Left forelimb (tissue), 1 donor: ENCODE data around the gene FOXJ3.

Source experiments
- DNase-seq: peaks from one replicate; pipeline ENCODE4 v3.0.0-alpha.2; 2018; ENCODE audit warnings: low spot score

FOXJ3 gene

DNA sequence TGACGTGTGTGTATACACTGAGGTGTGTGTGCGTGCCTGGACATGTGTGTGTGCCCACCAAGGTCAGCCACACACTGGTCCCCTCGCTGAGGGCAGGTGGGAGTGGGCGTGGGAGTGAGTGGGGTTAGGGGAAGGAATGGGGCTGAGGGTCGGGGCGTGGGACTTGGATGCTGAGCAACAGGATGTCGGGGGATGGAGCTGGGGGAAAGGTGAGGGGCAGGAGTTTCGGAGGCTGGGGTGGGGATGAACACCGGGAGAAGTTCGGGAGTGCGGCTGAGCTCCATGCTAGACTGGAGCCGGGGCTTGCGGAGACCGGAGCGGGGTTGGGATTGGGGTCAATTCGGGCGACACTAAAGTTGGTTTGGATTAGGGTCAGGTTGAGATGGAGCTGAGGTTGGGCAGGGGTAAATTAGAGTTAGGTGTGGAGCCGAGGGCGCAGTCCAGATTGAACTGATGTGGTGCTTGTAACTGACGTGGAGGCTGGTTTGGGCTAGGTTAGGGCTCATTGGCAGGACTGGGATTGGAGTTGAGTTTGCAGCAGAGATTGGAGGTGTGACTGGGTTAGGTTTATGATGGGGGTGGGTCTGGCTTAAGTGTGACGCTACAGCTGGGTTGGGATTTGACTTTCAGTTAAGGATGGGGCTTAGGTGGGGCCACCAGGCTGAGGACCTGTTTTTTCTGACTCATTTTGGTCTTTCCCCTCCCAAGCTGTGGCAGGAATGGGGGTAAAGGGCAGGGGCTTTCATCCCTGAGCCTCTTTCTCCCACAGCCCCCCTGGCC lies 167.2 kb downstream of the FOXJ3 start:
- no peak for DNase-seq

DNA sequence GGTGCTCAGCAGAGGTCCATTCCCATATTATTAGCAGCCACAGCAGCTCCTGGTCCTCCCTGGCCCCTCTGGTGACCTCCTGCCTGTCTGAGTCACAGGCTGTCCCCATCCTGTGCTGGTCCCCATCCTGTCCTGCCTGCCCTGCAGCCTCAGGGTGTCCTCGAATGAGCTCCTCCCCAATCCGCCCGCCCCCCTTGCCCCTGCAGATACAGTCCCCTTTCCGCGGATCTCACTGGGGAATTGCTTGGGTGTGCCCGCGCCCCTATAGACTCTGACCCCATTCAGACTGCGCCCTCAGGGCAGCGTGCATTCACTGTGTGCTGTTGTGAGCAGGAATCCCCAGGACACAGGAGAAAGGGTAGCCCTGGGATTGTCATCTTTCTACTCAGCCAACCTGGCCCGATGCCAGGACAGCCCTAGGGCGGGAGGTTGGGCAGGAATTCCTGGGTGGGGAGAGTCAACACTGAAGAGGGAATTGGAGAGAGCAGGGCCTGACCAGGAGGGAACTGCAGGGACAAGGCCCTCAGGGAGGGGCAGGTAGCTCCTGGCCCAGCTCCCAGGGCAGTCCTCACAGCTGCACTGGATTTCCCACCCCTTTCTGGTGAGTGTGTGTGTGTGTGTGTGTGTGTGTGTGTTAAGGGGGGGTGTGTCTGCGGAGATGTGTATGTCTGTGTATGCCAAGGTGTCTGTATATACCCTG lies 169.4 kb downstream of the FOXJ3 start:
- no peak for DNase-seq

DNA sequence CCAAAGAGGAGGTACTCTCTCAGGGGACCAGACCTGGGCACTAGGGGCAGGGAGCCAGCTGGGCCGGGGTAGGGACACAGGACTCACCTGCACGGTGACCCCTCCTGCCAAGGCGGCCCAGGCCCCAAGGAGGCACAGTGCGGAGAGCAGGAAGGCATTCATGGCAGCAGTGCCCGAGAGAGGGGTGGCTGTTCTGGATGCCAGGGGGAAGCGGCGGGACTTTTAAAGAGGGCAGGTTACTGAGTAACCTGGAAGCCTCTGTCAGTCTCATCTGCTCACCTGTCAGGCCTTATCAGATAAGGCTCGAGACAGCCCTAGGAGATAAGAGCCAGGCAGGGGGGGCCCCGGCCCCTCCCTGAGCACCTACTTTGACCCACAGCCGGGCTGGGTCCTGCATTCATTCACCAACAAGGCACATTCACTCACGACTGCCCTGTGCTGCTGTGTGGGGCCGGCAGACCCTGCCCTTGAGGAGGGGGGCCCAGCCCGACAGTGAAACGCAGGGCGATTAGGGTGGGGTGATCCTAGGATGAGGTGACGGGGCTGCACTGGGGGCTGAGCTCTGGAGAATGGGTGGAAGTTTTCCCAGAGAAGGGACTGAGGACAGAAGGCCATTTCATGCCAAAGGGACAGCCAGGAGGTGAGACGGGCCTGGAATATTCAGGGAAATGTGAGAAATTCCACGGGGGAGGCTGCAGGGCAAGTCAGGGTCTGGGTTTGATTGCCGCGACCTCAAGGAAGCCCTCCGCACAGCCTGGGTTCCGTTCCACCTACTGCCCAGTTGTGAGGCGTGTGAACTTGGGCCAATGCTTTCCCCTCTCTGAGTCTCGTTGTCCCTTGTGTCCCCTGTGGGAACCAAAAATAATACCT lies 170.2 kb downstream of the FOXJ3 start, which contains the start of gene GUCA2A:
Gene GUCA2A, minus strand, starts transcription at position 195 of the 870 bp plus-strand sequence. Its CDS starts 33 bp downstream, at position 162.
- DNase-seq: no peak

DNA sequence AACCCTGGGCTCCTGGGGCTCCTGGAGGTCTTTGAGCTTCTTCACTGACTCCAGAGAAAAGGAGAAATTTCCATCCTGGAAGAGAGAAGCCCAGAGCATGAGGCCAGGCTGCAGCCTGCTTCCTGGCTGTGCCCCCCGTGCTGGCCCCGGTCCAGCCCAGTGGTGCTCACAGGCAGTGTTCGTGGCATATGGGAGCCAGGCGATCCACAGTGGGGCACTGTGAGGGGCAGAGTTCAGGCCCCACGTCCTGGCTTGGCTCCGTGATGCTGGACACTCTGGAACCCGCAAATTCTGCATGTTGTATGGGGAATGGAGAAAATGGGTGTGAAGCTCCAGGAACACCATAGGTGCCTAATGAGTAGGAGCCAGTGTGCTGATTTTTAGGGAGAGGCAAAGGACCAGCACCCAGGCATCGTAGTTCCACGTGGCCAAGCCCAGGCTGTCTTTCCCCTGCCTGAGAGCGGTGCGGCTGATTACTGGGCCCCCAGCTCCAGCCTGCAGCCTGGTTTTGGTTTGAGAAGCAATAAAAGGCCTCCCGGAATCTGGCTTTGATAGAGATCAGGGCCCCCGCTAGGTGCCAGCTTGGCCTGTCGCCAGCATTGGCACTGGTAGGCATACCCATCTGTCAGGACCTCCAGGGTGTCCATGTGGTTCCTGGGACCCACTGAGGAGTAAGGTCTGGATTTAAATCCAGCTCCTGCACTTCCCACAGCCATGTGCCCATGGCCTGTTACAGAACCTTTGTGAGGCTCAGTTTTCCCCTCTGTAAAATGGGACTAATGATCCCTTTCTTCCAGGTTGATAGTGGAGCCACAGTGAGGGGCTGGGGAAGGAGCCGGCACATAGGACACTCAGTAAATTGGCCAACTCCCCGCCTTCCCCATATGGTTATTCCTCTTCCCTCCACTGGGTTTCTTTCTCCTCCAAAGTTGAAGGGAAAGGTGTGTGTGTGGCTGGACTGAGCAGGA lies 171.2 kb downstream of the FOXJ3 start:
- DNase-seq: no peak

DNA sequence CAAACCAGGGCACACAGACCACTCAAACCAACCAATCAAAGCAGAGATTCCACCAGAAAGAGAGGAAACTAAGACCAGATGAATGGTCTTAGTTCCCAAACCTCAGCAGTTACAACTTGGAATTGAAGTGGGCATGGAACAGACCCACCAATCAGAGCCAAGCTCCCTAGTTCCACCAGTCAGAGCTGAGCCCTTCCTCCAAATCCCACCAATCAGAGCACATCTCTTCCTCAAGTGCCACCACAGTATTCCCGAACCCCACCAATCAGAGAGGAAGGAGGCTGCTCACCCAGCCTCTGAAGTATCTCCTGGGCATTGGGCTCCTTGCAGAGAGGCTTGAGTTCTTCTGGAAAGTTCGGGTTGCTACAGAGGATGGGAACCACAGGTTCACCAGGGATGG lies 171.9 kb downstream of the FOXJ3 start:
- no peak for DNase-seq

DNA sequence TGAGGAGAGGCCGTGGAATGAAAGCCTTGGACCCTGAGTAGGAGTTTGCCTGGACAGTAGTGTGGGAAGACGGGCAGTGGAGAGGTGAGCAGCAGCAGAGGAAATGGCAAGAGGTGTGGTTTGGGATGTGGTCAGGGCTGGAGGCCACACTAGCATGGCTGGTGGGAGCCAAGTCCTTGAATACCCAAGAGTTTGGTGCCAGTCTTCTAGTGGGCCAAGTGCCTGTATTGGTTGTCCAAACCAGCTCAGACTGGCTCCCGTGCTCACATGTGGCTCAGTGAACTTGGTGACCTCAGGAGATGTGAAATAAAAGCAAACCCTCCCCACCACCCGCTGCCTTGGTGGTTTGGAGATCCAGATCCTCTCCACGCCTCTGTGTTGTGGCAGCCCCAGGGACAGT lies 172.9 kb downstream of the FOXJ3 start:
- DNase-seq: no peak

DNA sequence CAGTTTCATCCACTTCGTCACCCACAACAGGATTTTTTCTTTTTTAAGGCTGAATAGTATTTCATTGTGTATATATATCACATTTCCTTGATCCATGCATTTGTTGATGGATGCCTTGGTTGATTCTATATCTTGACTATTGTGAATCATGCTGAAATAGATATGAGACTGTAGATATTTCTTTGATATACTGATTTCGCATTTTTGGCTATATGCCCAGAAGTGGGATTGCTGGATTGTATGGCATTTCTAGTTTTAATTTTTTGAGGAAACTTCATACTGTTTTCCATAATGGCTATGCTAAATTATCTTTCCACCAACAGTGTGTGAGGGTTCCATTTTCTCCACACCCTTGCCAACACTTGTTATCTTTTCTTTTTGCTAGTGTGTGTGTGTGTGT lies 176.8 kb downstream of the FOXJ3 start:
- no peak for DNase-seq

DNA sequence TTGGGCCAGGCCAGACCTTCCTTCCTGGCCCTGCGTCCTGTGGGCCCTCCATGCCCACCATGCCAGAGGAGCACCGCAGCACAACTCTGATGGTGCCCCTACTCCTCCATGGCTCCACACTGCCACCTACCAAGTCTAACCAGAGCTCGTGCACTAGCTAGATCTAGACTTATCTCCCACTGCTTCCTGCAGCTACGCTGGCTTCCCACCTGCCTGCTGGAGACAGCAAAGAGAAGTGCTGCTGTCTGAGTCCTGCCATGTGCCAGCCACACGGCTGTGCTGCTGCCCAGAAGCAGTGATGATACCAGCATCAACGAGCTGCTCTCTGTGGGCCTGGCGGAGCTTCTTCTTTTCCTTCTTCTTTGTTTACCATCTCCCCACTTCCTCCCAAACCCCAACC lies 177.4 kb downstream of the FOXJ3 start:
- no peak for DNase-seq

DNA sequence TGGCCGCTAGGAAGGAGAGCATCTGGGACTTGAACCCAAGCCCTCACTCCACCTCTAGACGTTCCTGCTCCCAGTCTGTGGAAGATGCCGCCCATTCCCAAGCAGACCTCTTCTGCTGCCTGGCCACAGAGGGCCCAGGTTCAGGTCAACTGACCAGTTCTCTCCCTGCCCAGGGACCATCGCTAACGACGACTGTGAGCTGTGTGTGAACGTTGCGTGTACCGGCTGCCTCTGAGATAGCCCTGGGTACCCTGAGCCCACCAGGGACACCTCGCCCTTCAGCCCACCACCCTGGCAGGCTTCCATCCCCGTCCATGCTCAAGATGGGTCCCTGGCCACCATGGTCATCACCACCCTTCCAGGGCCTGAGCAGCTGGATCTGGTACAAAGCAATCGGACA lies 179.7 kb downstream of the FOXJ3 start:
- no peak for DNase-seq

DNA sequence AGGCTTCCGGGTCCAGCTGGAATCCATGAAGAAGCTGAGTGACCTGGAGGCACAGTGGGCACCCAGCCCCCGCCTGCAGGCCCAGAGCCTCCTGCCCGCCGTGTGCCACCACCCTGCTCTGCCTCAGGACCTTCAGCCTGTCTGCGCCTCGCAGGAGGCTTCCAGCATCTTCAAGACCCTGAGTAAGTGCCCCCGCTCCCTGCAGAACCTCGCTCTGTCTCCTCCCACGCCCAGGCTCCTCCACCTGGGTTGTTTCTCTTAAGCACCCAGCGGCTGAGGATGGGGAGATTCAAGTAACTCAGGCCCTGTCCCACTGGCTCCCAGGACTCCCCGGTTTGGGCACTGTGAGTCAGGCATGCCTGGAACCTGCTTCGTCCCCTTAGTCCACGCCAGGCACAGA lies 180.3 kb downstream of the FOXJ3 start:
- DNase-seq: no peak

DNA sequence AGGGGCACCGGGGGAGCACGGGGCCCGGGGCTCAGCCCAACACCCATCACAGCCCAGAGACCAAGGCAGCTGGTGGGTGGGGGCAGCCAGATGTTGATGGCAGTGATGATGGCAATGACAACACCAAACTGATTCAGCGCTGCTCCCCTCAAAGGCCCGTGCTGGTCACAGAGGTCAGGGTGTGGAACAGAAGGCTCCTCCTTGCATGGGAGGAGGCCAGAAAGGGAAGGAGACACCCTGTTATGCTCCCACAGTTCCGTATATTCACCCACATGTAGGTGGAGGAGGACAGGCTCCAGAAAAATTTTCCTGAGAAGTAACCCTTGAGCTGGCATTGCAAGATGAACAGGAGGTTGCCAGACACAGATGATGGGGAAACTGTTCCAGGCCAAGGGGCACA lies 181.4 kb downstream of the FOXJ3 start:
- DNase-seq: no peak

DNA sequence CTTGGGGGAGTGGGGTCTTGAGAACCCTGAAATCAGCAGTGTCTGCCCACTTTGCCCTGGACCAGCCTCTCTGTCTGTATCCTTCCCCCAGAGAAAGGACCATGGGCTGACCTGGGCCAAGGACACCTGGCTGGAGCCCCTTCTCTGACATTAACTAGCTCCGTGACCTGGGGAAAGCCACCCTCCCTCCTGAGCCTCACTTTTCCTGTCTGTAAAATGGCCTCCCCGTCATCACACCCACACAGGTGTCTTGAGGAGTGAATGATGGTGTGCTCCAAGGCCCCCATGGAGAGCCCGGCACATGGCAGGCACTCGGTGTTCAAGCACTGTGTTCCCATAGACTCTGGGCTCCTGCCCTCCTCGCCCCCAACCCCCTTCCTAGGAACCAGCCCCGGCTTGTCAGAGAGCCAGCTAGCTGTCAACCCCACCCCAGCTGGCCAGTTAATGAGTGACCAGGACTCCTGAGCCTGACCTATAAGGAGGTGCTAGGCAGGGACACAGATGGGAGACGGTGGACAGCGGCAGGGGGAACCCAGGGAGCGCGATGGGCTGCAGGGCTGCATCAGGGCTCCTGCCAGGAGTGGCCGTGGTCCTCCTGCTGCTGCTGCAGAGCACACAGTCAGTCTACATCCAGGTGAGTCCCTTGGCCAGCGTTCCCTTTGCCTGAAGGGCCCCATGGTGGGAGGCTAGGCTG lies 182.0 kb downstream of the FOXJ3 start, which contains the start of gene GUCA2B:
Gene GUCA2B, plus strand, starts transcription at position 504 of the 694 bp plus-strand sequence. Its CDS starts 41 bp downstream, at position 545.
- DNase-seq: no peak

DNA sequence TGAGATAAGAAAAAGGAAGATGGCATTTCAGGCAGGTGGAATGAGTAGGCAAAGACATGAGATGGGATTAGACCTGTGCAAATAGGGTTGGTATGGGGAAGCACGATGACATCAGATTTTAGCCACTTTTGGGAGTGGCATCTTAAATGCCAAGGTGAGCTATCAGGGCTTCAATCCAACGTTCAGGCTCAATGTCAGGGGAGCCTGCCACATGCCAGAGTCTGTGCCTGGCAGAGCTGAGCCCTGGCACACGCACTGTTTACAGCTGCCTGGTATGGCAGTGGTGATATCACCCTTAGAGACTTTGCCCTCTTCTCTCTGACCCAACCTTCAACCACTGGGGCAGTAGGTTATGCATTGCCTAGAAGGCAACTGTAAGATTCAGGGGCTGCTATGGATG lies 182.9 kb downstream of the FOXJ3 start:
- DNase-seq: no peak

DNA sequence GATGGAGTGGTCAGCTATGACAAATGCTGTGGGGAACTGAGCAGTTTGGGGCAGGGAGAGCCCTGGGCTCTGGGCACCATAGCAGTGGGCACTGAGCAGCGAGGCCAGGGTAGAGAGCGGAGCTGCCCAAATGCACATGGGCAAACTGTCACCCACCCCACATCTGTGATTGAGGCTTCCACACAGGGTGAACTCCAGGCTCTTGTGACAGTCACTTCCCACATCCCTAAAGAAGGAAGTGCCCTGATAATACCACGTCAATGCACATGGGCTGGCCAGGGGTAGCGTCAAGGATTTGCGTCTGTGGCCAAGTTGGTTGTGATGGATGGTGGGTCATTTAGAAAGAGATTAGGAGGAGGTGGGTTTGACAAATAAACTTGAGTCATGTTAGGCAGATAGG lies 184.4 kb downstream of the FOXJ3 start:
- DNase-seq: no peak

DNA sequence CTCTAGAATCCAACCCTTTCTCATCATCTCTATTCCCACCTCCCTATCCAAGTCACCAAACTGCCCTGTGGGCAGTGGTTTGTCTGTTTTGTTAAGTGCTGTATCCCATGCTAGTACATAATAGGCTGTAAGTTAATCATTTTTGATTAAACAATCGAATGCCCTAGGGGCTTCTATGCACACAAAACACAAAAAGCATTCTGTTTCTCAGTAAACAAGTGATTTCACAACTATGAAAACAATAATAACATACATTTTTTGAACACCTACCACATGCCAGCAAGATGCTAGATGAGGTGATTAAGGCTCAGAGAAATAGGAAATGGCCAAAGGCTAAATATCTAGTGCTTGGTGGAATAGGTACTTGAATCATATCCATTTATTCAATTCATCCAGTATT lies 186.9 kb downstream of the FOXJ3 start:
- DNase-seq: no peak

DNA sequence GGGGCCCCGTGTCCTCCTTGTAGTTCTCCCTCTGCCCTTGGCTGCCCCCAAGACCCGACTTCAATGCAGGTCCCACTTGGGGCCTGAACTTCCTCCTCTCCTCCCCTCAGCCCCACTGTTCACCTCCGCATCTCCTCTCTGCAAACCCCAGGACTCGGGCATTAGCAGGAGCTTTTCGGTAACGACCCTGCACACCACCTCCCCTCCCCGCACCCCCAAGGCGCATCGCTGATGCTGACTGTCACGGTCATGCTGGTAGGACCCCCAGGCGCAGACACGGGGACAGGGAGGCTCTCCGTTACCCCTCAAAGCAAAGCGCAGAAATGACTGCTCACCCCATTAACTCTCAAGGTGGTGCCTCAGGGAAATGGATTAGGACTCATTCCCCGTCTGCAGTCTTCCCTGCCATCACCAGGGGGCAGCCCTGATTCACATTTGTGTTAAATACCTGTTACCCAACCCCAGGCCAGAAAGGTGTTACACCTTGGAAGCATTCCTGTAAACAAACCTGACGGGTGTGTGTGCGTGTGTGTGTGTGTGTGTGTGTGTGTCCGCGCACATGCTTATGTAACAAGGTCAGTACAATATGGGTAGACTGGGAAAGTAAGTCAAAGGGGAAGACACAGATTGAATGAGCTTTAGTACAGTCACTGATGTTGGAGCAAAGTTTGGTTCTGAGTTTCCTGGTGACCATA lies 188.3 kb downstream of the FOXJ3 start:
- DNase-seq: no peak

DNA sequence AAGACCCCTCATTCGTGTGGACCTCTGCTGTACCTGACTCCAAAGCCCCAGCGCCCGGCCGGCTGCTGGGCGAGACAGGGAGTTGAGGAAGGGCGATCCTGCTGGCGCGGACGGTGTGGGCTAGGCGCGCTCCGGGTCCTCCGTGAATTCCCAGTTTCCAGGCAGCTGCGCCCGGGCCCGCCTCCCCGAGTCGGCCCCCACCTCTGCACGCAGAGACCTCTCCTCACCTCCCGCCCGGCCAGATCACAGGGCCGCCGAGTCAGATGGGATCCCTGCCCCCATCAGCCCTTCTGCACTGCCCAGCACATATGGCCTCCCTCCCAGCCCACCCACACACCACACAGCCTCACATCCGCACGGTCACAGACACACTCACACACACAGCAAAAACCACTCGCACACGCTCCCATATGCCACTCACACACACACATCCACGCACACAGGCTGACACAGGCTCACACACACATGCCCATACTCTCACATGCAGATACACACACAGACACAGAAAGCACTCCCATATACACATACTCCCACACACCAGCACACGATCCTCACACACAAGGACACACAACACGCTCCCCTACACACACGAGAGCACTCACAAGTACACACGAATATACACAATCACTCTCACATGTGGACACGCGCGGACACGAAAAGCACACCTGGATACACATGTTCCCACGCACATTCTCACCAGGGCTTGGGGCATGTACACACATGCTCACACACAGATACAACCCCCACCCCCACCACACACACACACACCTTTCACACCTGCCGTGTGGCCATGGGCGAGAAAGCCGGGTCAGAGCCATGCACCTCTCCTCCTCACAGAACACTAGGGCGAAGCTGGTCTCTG lies 189.0 kb downstream of the FOXJ3 start:
- DNase-seq: no peak

DNA sequence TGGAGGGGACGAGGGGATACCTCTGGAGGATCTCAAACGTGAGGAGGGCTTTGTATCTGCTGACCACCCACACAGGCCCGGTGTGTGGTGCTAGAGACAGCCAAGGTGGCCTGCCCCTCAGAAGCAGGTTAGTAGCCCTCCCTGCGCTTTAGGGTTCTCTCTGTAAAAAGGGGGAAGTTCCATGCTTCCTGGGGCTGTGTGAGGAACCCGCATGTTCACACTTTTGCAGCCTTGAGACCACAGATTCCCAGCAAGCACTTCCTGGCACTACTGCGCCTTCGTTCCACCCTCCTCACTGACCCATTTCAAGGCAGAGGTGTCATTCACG lies 189.7 kb downstream of the FOXJ3 start:
- no peak for DNase-seq

DNA sequence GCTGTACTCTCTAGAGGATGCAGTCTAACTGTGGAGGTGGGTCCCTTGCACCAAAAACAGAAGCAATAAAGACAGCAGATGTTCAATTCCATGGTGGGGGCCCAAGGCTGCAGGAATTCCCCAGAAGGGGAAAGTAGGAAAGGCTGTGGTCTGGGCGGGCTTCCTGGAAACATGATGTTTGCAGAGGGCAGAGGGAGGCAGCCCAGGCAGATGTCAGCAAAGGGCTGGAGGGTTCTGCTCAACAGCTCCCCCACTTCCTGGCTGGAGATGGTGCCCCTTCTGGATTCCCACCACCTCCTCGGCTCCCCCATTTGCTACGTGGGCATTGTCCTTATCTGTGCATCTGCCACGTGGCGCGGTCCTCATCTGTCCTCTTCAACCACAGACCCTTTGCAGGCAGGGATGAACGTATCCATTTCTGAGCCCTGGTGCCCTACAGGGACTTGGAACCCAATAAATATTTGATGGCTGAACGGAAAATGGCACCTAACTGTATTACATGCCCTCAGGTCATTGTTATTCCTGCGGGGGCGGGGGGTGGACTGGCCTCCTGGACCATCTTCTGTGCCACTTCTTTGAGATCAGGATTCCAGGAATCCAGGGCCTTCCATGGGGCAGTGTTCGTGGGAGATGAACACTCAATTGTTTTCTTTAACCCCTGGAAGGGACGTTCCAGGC lies 190.2 kb downstream of the FOXJ3 start:
- DNase-seq: no peak
